Raji (cell line): ENCODE results near the gene SLC9A7.
A peak's percentile ranks its signal among the peaks of the same experiment; 100 is the strongest.

Experiments used
- POLR2A ChIP-seq: IDR thresholded peaks from 2 replicates; pipeline ENCODE4 v1.6.1; 2011; ENCODE audit warnings: low read depth, low read length, control low read depth; ENCODE audit not compliant: insufficient read depth

Gene SLC9A7

DNA sequence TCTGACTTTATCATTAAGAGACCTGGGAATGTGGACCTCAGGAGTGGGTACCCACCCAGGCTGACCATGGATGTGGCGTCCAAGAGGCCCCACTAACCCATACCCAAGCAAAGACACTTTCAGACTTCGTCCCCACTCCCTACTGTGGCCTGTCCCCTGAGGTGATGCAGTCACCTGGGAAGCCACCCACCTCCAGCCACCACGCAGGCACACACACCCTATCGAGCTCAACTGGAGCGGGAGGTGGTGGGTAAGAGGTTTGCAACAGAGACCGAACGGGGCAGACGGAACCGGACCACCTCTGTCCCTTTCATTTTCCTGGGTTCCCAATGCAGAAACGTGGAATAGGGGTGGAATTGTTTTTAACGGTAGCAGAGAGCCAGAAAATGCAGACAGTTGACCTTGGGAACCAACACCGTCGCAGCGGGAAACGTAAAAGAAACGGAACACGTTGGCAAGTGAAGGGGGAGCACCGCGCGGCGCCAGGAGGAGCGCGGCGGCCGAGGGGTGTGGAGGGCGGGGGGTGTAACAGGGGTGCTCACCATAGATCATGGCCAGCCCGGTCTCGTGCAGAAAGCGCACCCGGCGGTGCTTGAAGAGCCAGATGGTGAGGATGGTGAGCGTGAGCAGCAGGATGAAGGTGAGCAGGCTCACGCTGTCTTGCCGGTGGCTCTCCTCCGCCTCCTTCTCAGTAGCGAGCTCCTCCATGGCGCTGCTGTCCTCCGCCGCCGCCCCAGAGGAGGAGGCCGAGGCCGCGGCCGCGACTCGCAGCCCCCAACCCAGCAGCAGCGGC lies 559 bp downstream of the SLC9A7 start:
- 0 out of 2 replicates have a peak, but pooled peaks have one; percentile 25 for TF ChIP-seq POLR2A

- no peak for TF ChIP-seq POLR2A
Observed at GRCh38 chrX:46757593-46757992, 1.3 kb downstream of the SLC9A7 start.

DNA sequence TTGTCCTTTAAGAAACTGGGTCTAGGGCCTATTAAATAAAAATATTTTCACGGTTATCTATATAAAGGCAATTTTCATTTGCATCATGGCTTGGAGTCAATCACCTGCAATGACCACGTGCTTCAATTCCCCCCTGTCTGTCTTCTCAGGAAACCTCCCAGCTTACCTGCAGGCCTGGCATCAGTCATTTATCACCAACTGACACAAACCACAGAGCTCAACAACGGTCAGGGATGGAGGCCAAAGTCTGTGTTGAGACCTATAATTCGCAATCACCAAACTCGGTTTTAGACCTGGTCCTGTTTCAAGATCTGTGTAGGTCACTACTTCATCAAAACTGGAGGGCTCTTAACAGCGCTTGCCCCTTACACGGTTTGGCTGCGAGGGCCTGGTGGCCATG lies 1.9 kb downstream of the SLC9A7 start:
- peak; percentile 50 for TF ChIP-seq POLR2A

- TF ChIP-seq POLR2A = no peak
Observed at GRCh38 chrX:46755671-46756070, 3.2 kb downstream of the SLC9A7 start.

GRCh38 chrX:46754586-46755061 lies 4.3 kb downstream of the SLC9A7 start:
- no peak for TF ChIP-seq POLR2A

DNA sequence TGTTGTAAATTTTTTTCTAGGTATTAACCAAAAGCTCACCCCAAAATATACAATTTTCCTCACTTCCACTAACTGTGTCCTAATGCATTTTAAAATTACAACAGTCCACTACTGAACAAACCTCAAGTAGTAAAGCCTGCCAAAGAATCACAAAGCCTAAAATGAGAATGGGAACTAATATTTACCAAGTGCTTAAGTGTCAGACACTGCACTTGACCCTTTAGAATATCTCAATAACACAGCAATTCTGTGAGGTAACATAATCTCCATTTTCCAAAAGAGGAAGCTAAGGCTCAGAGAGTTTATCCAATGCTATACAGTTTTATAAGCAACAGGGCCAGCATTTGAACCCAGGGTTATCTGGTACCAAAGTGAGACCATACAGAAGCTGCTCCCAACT lies 4.9 kb downstream of the SLC9A7 start:
- no peak for TF ChIP-seq POLR2A

DNA sequence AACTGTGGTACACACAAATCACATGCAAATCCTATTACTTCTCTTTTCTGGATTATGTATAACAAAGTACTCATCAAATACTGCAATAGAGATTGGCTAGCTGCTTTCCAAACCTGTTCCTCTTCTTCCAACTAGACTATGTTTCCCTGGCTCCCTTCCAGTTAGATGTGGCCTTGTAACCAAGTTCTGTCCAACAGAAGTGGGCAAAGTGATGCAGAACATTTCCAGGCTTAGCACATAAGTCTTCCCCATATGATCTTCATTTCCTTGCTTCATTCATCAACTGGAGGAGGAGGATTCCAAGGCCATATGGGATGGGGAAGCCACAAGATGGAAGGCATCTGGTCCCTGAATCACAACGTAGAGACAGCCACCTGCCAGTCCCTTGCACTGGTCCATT lies 8.0 kb downstream of the SLC9A7 start:
- TF ChIP-seq POLR2A = no peak

DNA sequence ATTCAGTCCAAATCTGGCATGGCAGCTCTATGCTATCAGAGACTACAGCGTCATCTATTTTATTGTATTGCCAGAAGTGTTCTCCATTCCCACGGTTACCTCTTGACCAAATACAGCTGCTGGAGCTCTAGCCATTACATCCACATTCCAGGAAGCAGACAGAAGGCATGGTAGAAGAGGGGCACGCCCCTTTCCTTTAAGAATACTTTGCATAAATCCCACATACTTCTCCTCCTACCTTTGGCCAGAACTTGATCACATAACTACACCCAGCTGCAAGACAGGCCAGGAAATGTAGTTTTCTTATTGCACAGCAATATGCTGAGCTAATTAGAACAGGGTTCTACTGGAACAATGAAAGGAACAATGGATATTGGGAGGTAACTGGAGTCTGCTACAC lies 14.9 kb downstream of the SLC9A7 start:
- TF ChIP-seq POLR2A = no peak

DNA sequence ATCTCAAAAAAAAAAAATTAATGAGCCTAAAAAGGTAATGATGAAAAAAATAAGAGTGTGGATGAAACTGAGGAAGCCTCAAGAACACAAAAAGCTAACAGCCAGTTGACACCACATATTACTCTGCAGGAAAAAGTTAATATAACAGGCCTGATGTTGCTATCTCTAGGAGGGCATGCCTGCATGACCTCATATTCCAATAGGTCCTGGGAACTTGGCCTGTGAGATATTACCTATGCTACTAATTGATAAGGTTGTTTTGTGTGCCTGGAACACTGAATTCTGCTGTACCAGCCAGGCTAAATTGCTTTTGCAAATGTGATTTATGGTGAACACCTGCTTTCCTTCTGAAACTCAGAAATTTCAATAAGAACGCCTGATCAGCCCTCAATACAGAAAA lies 15.9 kb downstream of the SLC9A7 start:
- no peak for TF ChIP-seq POLR2A

- no peak for TF ChIP-seq POLR2A
Observed at GRCh38 chrX:46739736-46740135, 19.2 kb downstream of the SLC9A7 start.

GRCh38 chrX:46737462-46737861 lies 21.5 kb downstream of the SLC9A7 start:
- no peak for TF ChIP-seq POLR2A

DNA sequence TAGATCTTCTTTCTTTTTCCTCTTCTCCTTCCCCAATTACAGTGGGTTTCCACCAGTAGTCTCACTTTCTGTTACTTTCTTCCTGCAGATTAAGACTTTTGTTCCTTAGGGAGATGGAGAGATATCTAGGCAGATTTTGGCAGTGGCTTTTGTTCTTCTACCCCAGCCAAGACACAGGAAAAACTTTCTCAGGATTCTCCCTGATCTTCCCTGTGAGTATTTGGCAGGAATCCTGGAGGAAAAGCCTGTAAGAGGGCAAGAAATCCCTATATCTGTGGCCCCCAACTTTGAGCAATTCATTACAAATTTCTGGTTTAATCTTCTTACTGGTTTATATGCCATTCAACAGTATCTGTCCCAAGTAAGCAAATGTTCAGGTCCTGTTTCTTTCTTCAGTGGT lies 21.9 kb downstream of the SLC9A7 start:
- no peak for TF ChIP-seq POLR2A

GRCh38 chrX:46735622-46736021 lies 23.3 kb downstream of the SLC9A7 start:
- no peak for TF ChIP-seq POLR2A

- no peak for TF ChIP-seq POLR2A
Observed at GRCh38 chrX:46733226-46733625, 25.7 kb downstream of the SLC9A7 start.

DNA sequence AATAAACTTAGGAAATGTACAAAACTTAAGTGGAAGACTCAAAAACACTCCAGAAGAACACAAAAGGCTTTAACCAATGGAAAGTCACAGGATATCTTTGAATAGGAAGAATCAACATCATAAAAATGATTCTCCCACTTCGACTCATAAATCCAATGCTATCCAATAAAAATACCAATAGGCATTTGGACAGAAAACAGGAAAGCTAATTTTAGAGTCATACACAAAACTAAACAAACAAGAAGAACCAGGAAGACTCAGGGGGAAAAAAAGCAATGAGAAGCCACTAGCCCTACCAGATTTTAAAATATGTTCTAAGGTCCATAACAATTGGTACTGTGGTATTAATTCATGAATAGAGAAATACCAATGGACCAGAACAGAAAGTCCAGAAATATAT lies 28.2 kb downstream of the SLC9A7 start:
- TF ChIP-seq POLR2A = no peak

DNA sequence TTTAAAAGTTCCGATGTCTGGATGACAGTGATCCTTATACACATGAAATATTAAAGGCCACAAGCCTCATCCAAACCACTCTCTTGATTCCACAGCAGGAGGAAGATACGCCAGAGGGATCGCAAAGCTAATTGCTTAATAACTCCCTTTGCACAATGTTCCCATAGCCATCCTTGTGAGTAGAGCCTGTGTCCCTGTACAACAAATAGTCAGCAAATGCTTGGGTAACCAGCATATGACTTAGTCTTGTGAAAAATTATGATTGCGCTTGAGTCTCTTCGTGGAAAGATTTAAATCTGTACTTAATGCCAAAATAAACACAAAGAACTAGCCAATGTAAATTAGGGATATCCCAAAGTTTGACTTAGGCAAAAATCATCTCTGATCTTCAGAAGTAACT lies 31.5 kb downstream of the SLC9A7 start:
- TF ChIP-seq POLR2A = no peak
